Hematopoietic multipotent progenitor cell treated with erythropoietin and hydrocortisone succinate and interleukin-3 and kit ligand, for 4 days (in vitro differentiated cells): ENCODE measurements around the gene DHX34.
"Not testable (repeated sequence)": the region's sequence is repeated elsewhere in the genome, so short reads cannot be mapped to it uniquely, and the experiment has no call there.

ENCODE experiments used
- DNase-seq: peaks from one replicate; pipeline ENCODE4 v3.0.0-alpha.2; 2015

DHX34 gene

GRCh38 chr19:47372603-47373002, 23.5 kb downstream of the DHX34 start:
- DNase-seq = no peak

DNA sequence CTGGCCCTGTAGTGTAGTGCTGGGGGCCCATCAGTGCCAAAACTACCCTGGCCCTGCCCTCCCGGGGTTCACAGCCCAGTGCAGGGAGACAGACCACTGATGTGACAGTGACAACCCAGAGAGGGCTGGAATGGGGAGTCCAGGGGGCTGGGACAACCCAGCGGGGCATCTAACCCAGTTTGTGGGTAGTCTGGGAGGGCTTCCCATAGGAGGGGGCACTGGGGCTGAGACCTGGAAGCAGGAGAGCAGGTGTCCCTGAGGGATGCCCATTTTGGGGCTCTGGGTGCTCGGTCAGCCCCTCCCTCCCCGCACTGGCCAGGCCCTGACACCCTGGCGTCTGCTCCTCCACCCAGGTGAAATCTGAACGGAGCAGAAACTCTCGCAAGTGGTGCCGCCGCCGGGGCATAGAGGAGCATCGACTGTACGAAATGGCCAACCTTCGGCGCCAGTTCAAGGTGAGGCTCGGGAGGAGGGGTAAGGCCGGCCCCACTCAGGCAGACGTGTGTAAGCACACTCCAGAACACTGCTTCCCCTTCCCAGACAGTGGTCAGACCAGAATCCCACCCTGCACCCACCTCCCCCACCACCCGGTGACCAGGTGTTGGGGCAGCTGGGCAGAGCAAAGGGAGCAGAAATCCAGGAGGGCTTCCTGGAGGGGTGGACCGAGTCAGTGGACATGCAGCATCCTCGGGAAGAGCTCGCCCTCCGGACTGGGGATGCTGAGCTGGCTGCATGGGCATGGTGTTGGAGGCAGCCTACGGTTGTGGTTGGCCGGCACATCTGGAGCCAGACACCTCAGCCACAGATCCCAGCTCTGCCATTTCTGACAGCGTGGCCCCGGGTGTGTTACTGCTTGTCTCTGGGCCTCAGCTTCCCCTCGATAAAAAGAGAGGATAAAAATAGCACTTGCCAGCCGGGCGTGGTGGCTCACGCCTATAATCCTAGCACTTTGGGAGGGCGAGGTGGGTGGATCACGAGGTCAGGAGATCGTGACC, 24.4 kb downstream of the DHX34 start:
- DNase-seq = no peak

DNA sequence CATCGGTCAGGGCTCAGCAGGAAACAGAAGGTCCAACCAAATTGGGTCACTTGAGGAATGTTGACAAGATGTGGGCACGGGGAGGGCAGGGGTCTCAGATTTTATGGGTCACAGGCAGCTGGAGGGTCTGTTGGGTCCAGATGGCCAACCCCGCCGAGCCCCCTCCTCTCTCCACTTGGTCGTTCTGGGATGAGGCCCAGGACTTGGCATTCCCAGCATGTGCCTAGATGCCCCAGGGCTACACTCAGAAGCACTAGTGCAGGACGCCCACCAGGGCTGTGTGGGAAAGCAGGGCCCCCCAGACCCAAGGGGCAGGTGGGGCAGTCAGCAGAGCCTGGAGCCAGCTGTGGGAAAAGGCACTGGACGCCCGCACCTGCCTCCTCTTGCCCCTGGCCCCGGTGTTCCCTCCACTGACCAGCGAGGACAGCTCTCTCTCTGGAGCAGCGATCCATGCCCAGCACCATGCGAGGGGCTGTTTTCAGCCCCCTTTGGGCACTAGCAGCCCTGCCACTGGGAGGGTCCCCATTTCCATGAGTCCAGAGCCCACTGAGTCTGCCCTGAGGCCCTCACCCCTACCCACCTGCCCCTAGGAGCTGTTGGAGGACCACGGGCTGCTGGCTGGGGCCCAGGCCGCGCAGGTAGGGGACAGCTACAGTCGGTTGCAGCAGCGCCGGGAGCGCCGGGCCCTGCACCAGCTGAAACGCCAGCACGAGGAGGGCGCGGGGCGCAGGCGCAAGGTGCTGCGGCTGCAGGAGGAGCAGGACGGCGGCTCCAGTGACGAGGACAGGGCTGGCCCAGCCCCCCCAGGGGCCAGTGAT, 26.0 kb downstream of the DHX34 start:
- DNase-seq = no peak

- DNase-seq = no peak
These were observed 26.8 kb downstream of the DHX34 start for GRCh38 chr19:47375694-47376588.

GRCh38 chr19:47376589-47377144, 27.6 kb downstream of the DHX34 start:
- no peak for DNase-seq

DNA sequence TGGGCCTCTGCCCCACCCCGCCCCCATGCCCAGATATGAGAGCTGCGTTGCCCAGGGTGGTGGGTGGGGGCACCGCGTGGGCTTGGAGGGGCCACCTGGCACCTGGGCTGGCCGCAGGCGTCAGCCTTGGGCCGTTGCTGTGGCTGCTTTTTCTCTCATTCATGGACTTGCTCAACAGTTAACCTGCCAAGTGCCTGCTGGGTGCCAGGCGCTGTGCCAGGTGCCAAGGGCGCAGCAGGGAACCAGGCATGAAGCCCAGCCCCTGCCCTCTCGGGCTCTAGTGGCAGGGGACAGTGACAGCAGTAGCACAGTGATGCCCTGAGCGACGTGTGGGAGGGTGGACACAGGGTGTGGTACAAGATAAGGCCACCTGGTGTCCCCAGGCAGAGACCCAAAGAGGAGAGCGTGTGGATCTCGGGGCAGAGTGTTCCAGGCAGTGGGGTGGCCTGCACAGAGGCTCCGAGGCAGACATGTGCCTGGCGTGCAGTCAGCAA, 28.1 kb downstream of the DHX34 start:
- peak; percentile 35 for DNase-seq

GRCh38 chr19:47377801-47378200, 28.7 kb downstream of the DHX34 start:
- no peak for DNase-seq

- DNase-seq = no peak
These were observed 29.1 kb downstream of the DHX34 start for GRCh38 chr19:47378246-47378645.

DNA sequence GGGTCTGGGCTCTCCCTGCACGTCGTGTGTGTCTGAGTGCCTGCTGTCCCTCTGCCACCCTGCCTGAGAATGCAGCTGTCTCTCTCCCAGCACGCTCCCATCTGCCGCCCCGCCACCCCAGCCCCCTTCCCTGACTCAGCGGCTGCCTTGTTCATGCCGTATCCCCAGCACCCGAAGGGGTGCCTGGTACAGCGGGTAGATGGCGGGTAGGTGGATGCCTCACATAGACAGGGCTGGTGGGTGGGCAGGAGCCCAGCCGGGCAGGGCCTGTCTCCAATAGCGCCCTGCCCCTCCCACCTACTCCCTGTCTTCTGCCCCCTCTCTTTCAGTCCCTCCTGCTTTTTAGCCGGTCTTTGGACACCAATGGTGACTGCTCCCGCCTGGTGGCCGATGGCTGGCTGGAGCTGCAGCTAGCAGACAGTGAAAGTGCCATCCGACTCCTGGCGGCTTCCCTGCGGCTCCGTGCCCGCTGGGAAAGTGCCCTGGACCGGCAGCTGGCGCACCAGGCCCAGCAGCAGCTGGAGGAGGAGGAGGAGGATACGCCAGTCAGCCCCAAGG, 30.3 kb downstream of the DHX34 start:
- no peak for DNase-seq

DNA sequence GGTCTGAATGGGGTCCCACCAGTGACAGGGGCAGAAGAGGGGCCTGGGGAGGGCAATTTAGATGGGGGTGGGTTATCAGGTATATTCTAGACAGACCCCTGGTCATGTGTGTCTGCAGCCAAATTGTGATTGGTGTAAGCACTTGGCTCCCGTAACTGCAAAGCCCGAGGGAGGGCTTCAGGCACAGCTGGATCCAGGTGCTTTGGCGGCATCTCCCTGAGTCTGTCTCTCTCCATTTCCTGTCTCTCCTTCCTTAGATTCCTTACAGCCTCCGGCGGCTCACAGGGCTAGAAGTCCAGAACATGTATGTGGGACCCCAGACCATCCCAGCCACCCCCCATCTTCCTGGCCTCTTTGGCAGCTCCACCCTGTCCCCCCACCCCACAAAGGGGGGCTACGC, 31.4 kb downstream of the DHX34 start:
- DNase-seq = no peak

GRCh38 chr19:47381121-47381520, 32.0 kb downstream of the DHX34 start:
- DNase-seq = no peak

- peak; percentile 73 for DNase-seq
These were observed 32.7 kb downstream of the DHX34 start for GRCh38 chr19:47381653-47382279.

GRCh38 chr19:47383890-47384289, 34.8 kb downstream of the DHX34 start:
- DNase-seq = not testable (repeated sequence)

DNA sequence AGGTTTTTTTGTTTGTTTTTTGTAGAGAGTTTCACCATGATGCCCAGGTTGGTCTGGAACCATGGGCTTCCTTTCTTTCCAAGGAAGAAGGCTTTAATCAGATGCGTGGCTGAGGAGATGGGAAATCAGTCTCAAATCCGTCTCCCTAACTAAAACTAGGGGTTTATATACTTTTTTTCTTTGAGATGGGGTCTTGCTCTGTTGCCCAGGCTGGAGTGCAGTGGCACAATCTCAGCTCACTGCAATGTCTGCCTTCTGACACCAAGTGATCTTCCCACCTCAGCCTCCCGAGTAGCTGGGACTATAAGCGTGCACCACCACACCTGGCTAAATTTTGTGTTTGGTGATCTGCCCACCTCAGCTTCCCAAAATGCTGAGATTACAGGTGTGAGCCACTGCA, 35.4 kb downstream of the DHX34 start:
- DNase-seq = not testable (repeated sequence)

DNA sequence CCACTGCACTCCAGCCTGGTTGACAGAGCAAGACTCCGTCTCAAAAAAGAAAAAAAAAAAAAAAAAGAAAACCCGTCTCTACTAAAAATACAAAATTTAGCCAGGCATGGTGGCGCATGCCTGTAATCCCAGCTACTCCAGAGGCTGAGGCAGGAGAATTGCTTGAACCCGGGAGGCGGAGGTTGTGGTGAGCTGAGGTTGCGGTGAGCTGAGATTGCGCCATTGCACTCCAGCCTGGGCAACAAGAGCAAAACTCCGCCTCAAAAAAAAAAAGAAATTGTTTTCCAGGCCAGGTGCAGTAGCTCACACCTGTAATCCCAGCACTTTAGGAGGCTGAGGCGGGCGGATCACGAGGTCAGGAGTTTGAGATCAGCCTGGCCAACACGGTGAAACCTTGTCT, 37.5 kb downstream of the DHX34 start:
- DNase-seq = not testable (repeated sequence)

DNA sequence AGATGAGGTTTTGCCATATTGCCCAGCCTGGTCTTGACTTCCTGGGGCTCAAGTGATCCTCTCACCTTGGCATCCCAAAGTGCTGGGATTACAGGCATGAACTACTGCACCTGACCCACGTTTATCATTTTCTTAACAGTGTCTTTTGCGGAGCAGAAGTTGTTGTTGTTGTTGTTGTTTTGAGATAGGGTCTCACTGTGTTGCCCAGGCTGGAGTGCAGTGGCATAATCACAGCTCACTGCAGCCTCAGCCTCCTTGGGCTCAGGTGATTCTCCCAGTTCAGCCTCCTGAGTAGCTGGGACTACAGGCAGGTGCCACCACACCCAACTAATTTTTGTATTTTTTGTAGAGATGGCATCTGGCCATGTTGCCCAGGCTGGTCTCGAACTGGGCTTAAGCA, 38.5 kb downstream of the DHX34 start:
- DNase-seq = not testable (repeated sequence)

DNA sequence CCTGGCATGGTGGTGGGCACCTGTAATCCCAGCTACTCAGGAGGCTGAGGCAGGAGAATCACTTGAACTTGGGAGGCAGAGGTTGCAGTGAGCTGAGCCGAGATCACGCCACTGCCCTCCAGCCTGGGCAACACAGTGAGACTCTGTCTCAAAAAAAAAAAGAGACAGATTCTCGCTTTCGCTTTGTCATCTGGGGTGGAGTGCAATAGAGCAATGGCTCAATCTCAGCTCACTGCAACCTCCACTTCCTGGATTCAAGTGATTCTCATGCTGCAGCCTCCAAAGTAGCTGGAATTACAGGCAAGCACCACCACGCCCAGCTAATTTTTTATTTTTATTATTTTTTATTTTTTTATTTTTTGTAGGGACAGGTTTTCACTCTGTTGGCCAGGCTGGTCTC, 39.6 kb downstream of the DHX34 start:
- peak; percentile 22 for DNase-seq

GRCh38 chr19:47389150-47389556, 40.0 kb downstream of the DHX34 start:
- DNase-seq = peak; percentile 63

DNA sequence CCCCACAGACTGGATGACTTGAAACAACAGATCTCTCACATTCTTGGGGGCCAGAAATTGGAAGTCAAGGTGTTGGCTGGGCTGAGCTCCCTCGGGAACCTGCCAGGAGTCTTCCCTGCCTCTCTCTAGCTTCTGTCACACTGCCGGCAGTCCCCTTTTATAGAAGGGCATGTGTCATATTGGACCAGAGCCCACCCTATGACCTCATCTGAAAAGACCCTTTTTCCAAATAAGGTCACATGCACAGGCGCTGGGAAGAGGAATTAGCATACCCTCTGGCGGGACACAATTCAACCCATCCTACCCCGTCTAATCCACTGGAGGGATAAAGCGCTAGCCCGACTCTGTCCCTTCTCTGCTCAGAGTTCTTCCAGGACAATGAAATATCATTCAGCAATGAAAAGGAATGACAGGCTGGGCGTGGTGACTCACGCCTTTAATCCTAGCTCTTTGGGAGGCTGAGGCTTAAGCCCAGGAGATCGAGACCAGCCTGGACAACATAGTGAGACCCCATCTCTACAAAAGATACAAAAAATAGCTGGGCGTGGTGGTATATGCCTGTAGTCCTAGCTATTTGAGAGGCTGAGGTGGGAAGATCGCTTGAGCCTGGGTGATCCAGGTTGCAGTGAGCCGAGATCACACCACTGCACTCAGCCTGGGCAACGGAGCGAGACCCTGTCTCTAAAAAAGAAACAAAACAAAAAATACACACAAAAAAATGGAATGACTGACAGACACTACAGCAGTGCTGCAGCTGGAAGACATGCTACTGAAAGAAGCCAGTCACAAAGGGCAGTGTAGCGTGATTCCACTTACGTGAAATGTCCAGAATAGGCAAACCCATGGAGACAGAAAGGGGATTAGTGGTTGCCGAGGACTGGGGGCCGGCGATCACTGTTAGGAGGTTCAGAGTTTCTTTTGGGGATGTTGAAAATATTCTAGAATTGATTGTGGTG, 41.7 kb downstream of the DHX34 start:
- no peak for DNase-seq
